Osteoblast (primary cell): ENCODE data around the gene TARDBP. TPM values are rescaled to one million over a fixed set of nuclear protein-coding genes. Genes with fewer than 3 reads are reported as not detected.
"Not testable (repeated sequence)": the region's sequence is repeated elsewhere in the genome, so short reads cannot be mapped to it uniquely, and the experiment has no call there.

Source experiments
- DNase-seq: peaks from one replicate; pipeline ENCODE4 v3.0.0; 2011; ENCODE audit warnings: low spot score, mixed read lengths; ENCODE audit not compliant: insufficient read length; ENCODE audit errors: missing footprints
- H2AFZ ChIP-seq: 2 replicates; pipeline ENCODE4 v1.6.0; 2011; ENCODE audit warnings: mild to moderate bottlenecking, low read length
- H3K27ac ChIP-seq: 2 replicates; pipeline ENCODE4 v1.5.1; 2011; ENCODE audit warnings: mild to moderate bottlenecking, low read depth, low read length, moderate library complexity
- H3K27me3 ChIP-seq: 2 replicates; pipeline ENCODE4 v1.6.0; 2012; ENCODE audit warnings: mild to moderate bottlenecking, control low read depth, inconsistent platforms, low read length, moderate library complexity; ENCODE audit not compliant: insufficient read depth
- H3K36me3 ChIP-seq: 2 replicates; pipeline ENCODE4 v1.5.1; 2011; ENCODE audit warnings: mild to moderate bottlenecking, low read length, control low read depth, moderate library complexity; ENCODE audit not compliant: insufficient read depth
- H3K4me1 ChIP-seq: 2 replicates; pipeline ENCODE4 v1.5.1; 2011; ENCODE audit warnings: mild to moderate bottlenecking, low read length, control low read depth, moderate library complexity; ENCODE audit not compliant: insufficient read depth
- H3K4me2 ChIP-seq: 2 replicates; pipeline ENCODE4 v1.6.0; 2011; ENCODE audit warnings: mild to moderate bottlenecking, low read length; ENCODE audit not compliant: insufficient read depth
- H3K4me3 ChIP-seq: fragments of 200-600 bp; sonication (generic); 3 replicates; pipeline ENCODE4 v1.5.1; 2012; ENCODE audit warnings: mild to moderate bottlenecking, low read length, inconsistent platforms; ENCODE audit not compliant: insufficient read depth
- H3K79me2 ChIP-seq: 2 replicates; pipeline ENCODE4 v1.6.0; 2012; ENCODE audit warnings: mild to moderate bottlenecking, low read length, control low read depth, inconsistent platforms; ENCODE audit not compliant: insufficient read depth
- H3K9me3 ChIP-seq: 2 replicates; pipeline ENCODE4 v1.5.1; 2011; ENCODE audit warnings: low read depth, low read length, control low read depth
- H4K20me1 ChIP-seq: 2 replicates; pipeline ENCODE4 v1.6.0; 2012; ENCODE audit warnings: mild to moderate bottlenecking, low read length, control low read depth; ENCODE audit not compliant: insufficient read depth
- CTCF ChIP-seq: IDR thresholded peaks from 2 replicates; pipeline ENCODE4 v1.5.1; 2011; ENCODE audit warnings: mild to moderate bottlenecking, low read depth, low read length, moderate library complexity; ENCODE audit errors: extremely low read depth
- total RNA-seq: library from RNA; depleted of rRNA; stranded (reverse); fragments of >200 nt; gene quantifications from 2 replicates; pipeline ENCODE4 v1.2.3, GENCODE V29; 2012

The TARDBP gene
- total RNA-seq, 1 donor = 71.7 TPM

- H3K27ac ChIP-seq = no peak overlapping the region
- no peak overlapping the region for H3K4me2 ChIP-seq
- H3K36me3 ChIP-seq = peaks cover 14% of the 10 kb centered on the region
- H4K20me1 ChIP-seq = peaks cover 17% of the 10 kb centered on the region
- no peaks in the 10 kb centered on the region for H3K27me3 ChIP-seq
- H2AFZ ChIP-seq = no peak overlapping the region
- no peak for TF ChIP-seq CTCF
- H3K4me1 ChIP-seq = no peaks in the 10 kb centered on the region
- no peaks in the 10 kb centered on the region for H3K79me2 ChIP-seq
- no peak for DNase-seq
- no peaks in the 10 kb centered on the region for H3K9me3 ChIP-seq
- H3K4me3 ChIP-seq = no peak overlapping the region
Measured at GRCh38 chr1:11031624-11032262, 19.3 kb downstream of the TARDBP start.

- H2AFZ ChIP-seq, H3K9me3 ChIP-seq, H3K36me3 ChIP-seq, H4K20me1 ChIP-seq, H3K4me3 ChIP-seq, H3K4me1 ChIP-seq, H3K27me3 ChIP-seq, H3K4me2 ChIP-seq, H3K27ac ChIP-seq, H3K79me2 ChIP-seq, DNase-seq: not testable (repeated sequence)
Measured at GRCh38 chr1:11037019-11037739, 24.7 kb downstream of the TARDBP start.

GRCh38 chr1:11037740-11038182 lies 25.3 kb downstream of the TARDBP start:
- Histone ChIP-seq H3K4me3 (no peak overlapping the region), H3K9me3 (no peaks in the 10 kb centered on the region), H3K27me3 (peaks cover 10% of the 10 kb centered on the region), H3K27ac (no peak overlapping the region), H3K79me2 (no peaks in the 10 kb centered on the region), H3K4me1 (peaks cover 4% of the 10 kb centered on the region), H3K4me2 (no peak overlapping the region), H3K36me3 (no peaks in the 10 kb centered on the region), H4K20me1 (no peaks in the 10 kb centered on the region), H2AFZ (no peak overlapping the region)
- peak; percentile 96 for DNase-seq
- peak; percentile 99 for TF ChIP-seq CTCF

- H3K9me3 ChIP-seq = no peaks in the 10 kb centered on the region
- no peak overlapping the region for H3K4me3 ChIP-seq
- no peak overlapping the region for H3K27ac ChIP-seq
- no peaks in the 10 kb centered on the region for H3K36me3 ChIP-seq
- no peak for TF ChIP-seq CTCF
- DNase-seq = no peak
- no peak overlapping the region for H2AFZ ChIP-seq
- no peaks in the 10 kb centered on the region for H4K20me1 ChIP-seq
- peaks cover 4% of the 10 kb centered on the region for H3K4me1 ChIP-seq
- H3K27me3 ChIP-seq = peaks cover 10% of the 10 kb centered on the region
- H3K79me2 ChIP-seq = no peaks in the 10 kb centered on the region
- no peak overlapping the region for H3K4me2 ChIP-seq
Measured at GRCh38 chr1:11039351-11040104, 27.1 kb downstream of the TARDBP start.

- H3K36me3 ChIP-seq, H3K27me3 ChIP-seq, H3K4me3 ChIP-seq, H3K9me3 ChIP-seq, DNase-seq, H3K27ac ChIP-seq, H3K4me1 ChIP-seq, H3K4me2 ChIP-seq, H4K20me1 ChIP-seq, H2AFZ ChIP-seq, H3K79me2 ChIP-seq: not testable (repeated sequence)
Measured at GRCh38 chr1:11040105-11040429, 27.6 kb downstream of the TARDBP start.
